ENCODE measurements around the gene NAALADL1.

The NAALADL1 gene

DNA sequence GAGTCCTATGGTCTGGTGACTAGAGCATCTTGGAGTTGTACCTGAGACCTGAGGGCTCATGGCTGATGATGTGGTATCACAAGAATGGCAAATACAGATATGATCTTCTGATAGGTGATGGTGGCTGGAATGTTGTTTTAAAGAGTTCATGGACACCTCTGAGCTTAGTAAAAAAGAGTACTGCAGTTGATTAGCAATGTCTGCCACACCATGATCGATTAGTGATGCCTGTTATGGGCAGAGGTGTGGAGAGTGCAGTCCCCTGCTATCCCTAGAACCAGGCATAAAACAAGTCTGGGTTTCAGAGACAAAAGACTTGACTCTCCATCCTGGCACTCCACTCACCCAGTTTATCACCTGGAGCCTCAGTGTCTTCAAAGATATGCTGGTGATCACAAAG is 60.2 kb downstream of the NAALADL1 start:
- no peak overlapping the region for H3K4me3 ChIP-seq (ENCODE audit: control insufficient read depth, low read depth, low read length)
- TF ChIP-seq, protein P1, sequence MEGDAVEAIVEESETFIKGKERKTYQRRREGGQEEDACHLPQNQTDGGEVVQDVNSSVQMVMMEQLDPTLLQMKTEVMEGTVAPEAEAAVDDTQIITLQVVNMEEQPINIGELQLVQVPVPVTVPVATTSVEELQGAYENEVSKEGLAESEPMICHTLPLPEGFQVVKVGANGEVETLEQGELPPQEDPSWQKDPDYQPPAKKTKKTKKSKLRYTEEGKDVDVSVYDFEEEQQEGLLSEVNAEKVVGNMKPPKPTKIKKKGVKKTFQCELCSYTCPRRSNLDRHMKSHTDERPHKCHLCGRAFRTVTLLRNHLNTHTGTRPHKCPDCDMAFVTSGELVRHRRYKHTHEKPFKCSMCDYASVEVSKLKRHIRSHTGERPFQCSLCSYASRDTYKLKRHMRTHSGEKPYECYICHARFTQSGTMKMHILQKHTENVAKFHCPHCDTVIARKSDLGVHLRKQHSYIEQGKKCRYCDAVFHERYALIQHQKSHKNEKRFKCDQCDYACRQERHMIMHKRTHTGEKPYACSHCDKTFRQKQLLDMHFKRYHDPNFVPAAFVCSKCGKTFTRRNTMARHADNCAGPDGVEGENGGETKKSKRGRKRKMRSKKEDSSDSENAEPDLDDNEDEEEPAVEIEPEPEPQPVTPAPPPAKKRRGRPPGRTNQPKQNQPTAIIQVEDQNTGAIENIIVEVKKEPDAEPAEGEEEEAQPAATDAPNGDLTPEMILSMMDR (conservative IDR thresholded peaks at IDR 0.05; ENCODE audit: control insufficient read depth, insufficient read depth, low read depth, low read length) = no peak
- DNase-seq (ENCODE audit: low read depth) = no peak

DNA sequence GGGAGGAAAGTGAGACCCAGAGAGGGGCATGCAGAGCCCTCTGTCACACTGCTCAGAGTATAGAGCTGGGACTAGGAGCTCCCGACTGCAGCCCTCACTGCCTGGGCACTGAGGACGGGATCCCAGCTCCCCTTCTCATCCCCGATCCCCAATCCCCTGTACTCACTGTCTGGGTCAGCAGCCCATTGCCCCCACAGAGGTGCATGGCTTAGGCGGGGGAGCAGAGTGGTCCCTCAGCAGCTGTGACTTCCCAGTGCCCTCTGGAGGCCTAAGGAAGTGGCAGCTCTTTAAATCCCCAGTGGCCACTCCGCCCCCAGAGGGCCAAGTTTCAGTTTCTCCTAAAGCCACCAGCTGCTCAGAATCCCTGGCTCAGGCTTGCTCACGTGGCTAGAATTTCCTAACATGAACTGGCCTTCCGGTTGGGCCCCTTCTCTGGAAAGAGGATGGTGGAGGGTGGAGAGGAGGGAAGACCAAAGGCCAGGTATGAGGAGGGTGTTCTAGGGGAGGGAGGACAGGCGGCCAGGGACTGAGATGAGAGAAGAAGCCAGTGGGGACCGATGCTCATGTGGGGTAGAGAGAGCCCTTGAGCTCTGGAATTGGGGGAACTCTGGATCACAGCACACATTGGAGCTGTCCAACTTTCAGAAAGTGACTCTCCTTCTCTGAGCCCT is 61.5 kb downstream of the NAALADL1 start, which contains the start of gene BATF2:
Gene BATF2 (minus strand): TSS at position 262 of the 671 bp plus-strand sequence. CDS start 57 bp downstream, at position 205.
- H3K4me3 ChIP-seq (ENCODE audit: control insufficient read depth, low read depth, low read length) = no peak within 1 kb of the TSS
- TF ChIP-seq, protein P1 (conservative IDR thresholded peaks at IDR 0.05; ENCODE audit: control insufficient read depth, insufficient read depth, low read depth, low read length) = peak; percentile 27
- DNase-seq (ENCODE audit: low read depth) = peak; percentile 60

DNA sequence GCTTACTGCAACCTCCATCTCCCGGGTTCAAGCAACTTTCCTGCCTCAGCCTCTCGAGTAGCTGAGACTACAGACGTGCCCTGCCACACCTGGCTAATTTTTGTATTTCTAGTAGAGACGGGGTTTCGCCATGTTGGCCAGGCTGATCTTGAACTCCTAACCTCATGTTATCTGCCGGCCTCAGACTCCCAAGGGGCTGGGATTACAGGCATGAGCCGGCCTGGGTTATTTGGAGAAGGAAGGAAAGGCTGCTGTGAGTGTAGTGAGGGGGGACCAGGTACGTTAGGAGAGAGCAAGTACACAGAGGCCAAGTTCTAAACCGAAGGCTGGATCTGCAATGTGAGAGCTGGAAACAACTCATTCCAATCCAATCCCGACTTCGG is 62.0 kb downstream of the NAALADL1 start:
- TF ChIP-seq, protein P1 (conservative IDR thresholded peaks at IDR 0.05; ENCODE audit: control insufficient read depth, insufficient read depth, low read depth, low read length) = no peak
- no peak for DNase-seq (ENCODE audit: low read depth)
- H3K4me3 ChIP-seq (ENCODE audit: control insufficient read depth, low read depth, low read length) = no peak overlapping the region
